ENCODE measurements around the gene CYP27B1. TPM values are rescaled to one million over a fixed set of nuclear protein-coding genes. Genes with fewer than 3 reads are reported as not detected.
A peak's percentile ranks its signal among the peaks of the same experiment; 100 is the strongest.

The CYP27B1 gene
- total RNA-seq, 6 donors from 2014 or later, result 0.98 to 5.2 (median 2.5) TPM; not detected in 1

DNA sequence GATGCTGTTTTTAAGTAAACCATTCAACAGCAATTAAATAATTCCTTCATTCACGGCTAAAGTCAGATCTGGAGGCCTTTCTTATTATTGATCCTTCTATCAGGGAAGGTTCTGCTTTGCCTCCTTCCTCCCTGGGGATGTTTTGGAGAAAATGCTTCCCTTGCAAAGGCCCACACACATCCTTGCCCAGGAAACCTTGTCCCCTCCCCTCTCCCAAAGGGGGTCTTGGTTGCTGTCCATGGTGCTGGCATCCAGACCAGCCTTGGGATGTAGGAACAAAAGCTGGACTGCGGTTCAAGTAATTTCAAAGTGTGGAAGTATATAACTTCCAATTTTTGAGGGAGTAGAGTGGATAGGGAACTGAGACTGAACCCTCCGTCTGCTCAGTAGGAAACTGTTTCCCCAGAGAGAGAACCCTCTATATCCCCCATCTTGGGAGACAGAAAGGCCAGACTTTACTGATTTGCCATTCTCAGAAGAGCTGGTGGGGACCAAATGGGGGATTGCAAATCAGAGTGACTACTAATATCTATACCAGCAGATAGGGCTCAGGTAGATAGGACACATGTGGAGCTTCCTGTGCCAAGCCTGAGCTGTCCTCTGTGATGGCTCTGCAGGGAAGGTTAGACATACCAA is 6.4 kb downstream of the CYP27B1 start:
- Histone ChIP-seq H3K27me3 (peaks cover 0 to 18% (median 10%) of the 10 kb centered on the region in 4 donors), H3K9me3 (no peaks in the 10 kb centered on the region), H3K36me3 (peaks cover 0 to 16% (median 12%) of the 10 kb centered on the region in 4 donors), H3K4me1 (peaks cover 17 to 29% (median 26%) of the 10 kb centered on the region in 4 donors), H3K4me3 (no peak overlapping the region), H3K27ac (no peak overlapping the region)
- TF ChIP-seq POLR2A (IDR thresholded peaks at IDR 0.05) (no peak), EP300 (IDR thresholded peaks at IDR 0.05) (no peak), CTCF (IDR thresholded peaks at IDR 0.05) (no peak), POLR2AphosphoS5 (IDR thresholded peaks at IDR 0.05) (no peak)
- no peak for DNase-seq
- 93 to 95% methylated on average over 3 of the region's 3 CpGs for WGBS, 2 donors
- no peak for ATAC-seq (ENCODE audit: low FRiP score in 2 of 2)

- ATAC-seq (ENCODE audit: low FRiP score in 2 of 2) (no peak), DNase-seq (no peak)
- H3K4me3 ChIP-seq, result no peak overlapping the region
- peaks cover 0 to 8% (median 3%) of the 10 kb centered on the region in 4 donors for H3K27me3 ChIP-seq
- WGBS, 2 donors, result 45 to 46% methylated on average over 2 to 3 of the region's 3 CpGs
- H3K4me1 ChIP-seq, result peaks cover 9 to 23% (median 20%) of the 10 kb centered on the region in 4 donors
- H3K36me3 ChIP-seq, result peaks cover 0 to 16% (median 12%) of the 10 kb centered on the region in 4 donors
- no peak overlapping the region for H3K27ac ChIP-seq
- TF ChIP-seq POLR2AphosphoS5 (IDR thresholded peaks at IDR 0.05), result no peak
- peak in 5 of 6 experiments; percentile 14 to 33 (median 19) for TF ChIP-seq CTCF (IDR thresholded peaks at IDR 0.05)
- no peak for TF ChIP-seq POLR2A (IDR thresholded peaks at IDR 0.05)
- no peak for TF ChIP-seq EP300 (IDR thresholded peaks at IDR 0.05)
- no peaks in the 10 kb centered on the region for H3K9me3 ChIP-seq
Observed at GRCh38 chr12:57759360-57759980, 7.4 kb downstream of the CYP27B1 start.

- no peak for ATAC-seq (ENCODE audit: low FRiP score in 2 of 2)
- peak in 1 of 2 donors; percentile 64 for DNase-seq
- H3K27me3 ChIP-seq, result peaks cover 0 to under 1% (median 0%) of the 10 kb centered on the region in 4 donors
- no peak overlapping the region for H3K27ac ChIP-seq
- H3K4me1 ChIP-seq, result peaks cover 10 to 28% (median 25%) of the 10 kb centered on the region in 4 donors
- WGBS, 2 donors, result 88 to 95% methylated on average over 8 to 25 of the region's 25 CpGs
- H3K9me3 ChIP-seq, result no peaks in the 10 kb centered on the region
- no peak overlapping the region for H3K4me3 ChIP-seq
- TF ChIP-seq EP300 (IDR thresholded peaks at IDR 0.05) (no peak), CTCF (IDR thresholded peaks at IDR 0.05) (no peak), POLR2AphosphoS5 (IDR thresholded peaks at IDR 0.05) (no peak), POLR2A (IDR thresholded peaks at IDR 0.05) (no peak)
- H3K36me3 ChIP-seq, result peaks cover 0 to 16% (median 12%) of the 10 kb centered on the region in 4 donors
Observed at GRCh38 chr12:57758552-57759359, 8.1 kb downstream of the CYP27B1 start.

GRCh38 chr12:57757771-57758170 is 9.1 kb downstream of the CYP27B1 start:
- no peak for TF ChIP-seq CTCF (IDR thresholded peaks at IDR 0.05)
- no peak for TF ChIP-seq POLR2A (IDR thresholded peaks at IDR 0.05)
- TF ChIP-seq EP300 (IDR thresholded peaks at IDR 0.05), result no peak
- no peak for TF ChIP-seq POLR2AphosphoS5 (IDR thresholded peaks at IDR 0.05)
- H3K9me3 ChIP-seq, result no peaks in the 10 kb centered on the region
- no peaks in the 10 kb centered on the region for H3K27me3 ChIP-seq
- WGBS, 2 donors, result 95 to 96% methylated on average over 3 to 4 of the region's 4 CpGs
- ATAC-seq (ENCODE audit: low FRiP score in 2 of 2) (no peak), DNase-seq (no peak)
- peaks cover 0 to 16% (median 12%) of the 10 kb centered on the region in 4 donors for H3K36me3 ChIP-seq
- no peak overlapping the region for H3K27ac ChIP-seq
- peaks cover 13 to 36% (median 34%) of the 10 kb centered on the region in 4 donors for H3K4me1 ChIP-seq
- H3K4me3 ChIP-seq, result no peak overlapping the region

Measured in upper lobe of left lung (tissue), 6 donors.